MG63 (cell line): ENCODE data around the gene TLE3. TPM values are rescaled to one million over a fixed set of nuclear protein-coding genes. Genes with fewer than 3 reads are reported as not detected.

Source experiments
- DNase-seq: peaks from one replicate; pipeline ENCODE4 v3.0.0-alpha.2; 2020
- H3K27me3 ChIP-seq: fragments of 250-450 bp; sonication (Bioruptor Pico); 2 replicates; pipeline ENCODE4 v1.5.1; 2020; ENCODE audit warnings: mild to moderate bottlenecking, moderate library complexity
- H3K36me3 ChIP-seq: fragments of 250-450 bp; sonication (Bioruptor Pico); 2 replicates; pipeline ENCODE4 v1.5.1; 2020; ENCODE audit warnings: mild to moderate bottlenecking, moderate library complexity
- H3K4me3 ChIP-seq: fragments of 250-450 bp; sonication (Bioruptor Pico); 2 replicates; pipeline ENCODE4 v1.5.1; 2020; ENCODE audit warnings: mild to moderate bottlenecking, moderate library complexity
- H3K9me3 ChIP-seq: fragments of 250-450 bp; sonication (Bioruptor Pico); 2 replicates; pipeline ENCODE4 v1.5.1; 2020; ENCODE audit warnings: mild to moderate bottlenecking, moderate library complexity
- total RNA-seq: library from RNA; depleted of rRNA; stranded (reverse); fragments of >200 nt; shearing (Covaris generic); gene quantifications from 2 replicates; pipeline ENCODE4 v1.2.3, GENCODE V29; 2014; ENCODE audit warnings: low replicate concordance

The TLE3 gene
- total RNA-seq, 1 experiment from 2014 or later = 42.9 TPM

DNA sequence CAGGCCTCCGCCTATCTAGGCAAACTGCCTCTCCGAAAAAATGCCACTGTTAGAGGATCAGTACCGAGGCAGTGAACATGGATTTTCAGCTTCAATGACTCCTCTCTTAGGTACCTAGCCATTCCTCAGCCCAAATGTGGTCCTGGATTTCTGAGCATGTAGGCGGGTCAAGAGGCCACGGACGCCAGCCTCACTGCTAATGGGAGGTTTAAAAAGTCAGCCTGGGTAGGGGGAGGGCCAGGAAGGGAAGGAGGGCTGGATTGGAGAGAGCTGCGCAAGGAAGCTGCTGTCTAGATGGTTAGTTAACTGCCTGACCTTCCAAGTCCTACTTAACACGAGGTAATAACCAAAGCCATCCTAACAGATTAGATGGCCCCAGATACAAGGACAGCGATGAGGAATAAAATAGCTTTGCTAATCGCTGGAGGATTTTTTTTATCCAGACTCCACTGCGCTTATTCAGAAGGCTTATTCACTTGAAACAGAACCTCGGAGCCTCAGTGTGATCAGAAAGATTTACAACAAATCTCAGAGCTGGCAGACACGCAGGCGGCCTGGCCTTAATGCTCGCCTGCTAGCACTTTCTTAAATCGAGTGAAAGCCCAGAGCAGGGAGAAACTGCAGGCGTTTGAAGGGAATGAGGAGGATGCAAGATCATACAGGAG lies 34.3 kb downstream of the TLE3 start:
- no peak overlapping the region for H3K4me3 ChIP-seq
- H3K27me3 ChIP-seq = no peaks in the 10 kb centered on the region
- DNase-seq = no peak
- H3K36me3 ChIP-seq = peaks cover 94% of the 10 kb centered on the region
- no peaks in the 10 kb centered on the region for H3K9me3 ChIP-seq

DNA sequence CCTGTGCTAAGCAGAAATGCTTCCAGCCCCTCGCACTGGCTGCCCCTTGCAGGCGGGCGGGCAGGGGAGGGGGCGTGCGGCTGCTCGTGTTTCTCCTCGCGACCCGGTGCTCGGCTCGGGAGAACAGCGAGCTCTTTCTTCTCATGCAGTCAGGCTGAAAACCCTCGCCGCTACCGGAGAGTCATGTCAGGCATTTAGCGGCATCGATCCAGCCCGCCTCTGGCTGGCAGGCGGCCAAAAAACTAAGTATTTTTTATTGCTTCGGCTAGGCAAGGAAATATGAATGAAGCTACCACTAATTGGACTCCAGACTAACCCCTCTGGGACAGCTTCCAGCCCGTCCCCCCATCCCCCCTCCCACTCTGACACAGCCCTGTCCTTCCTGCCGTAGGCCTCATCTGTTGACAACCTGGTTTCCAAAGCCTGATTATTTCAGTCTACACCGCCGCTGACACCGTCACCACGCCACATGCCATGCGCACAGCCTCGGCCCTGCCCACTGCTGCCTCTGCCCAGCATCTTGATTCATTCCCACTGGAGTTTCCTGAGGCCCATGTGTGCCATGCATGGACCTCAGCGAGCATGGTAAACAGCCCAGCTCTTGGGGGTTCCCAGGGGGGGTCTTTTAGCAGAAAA lies 35.3 kb downstream of the TLE3 start:
- H3K4me3 ChIP-seq = no peak overlapping the region
- peak; percentile 83 for DNase-seq
- H3K9me3 ChIP-seq = no peaks in the 10 kb centered on the region
- H3K36me3 ChIP-seq = peaks cover 94% of the 10 kb centered on the region
- no peaks in the 10 kb centered on the region for H3K27me3 ChIP-seq

DNA sequence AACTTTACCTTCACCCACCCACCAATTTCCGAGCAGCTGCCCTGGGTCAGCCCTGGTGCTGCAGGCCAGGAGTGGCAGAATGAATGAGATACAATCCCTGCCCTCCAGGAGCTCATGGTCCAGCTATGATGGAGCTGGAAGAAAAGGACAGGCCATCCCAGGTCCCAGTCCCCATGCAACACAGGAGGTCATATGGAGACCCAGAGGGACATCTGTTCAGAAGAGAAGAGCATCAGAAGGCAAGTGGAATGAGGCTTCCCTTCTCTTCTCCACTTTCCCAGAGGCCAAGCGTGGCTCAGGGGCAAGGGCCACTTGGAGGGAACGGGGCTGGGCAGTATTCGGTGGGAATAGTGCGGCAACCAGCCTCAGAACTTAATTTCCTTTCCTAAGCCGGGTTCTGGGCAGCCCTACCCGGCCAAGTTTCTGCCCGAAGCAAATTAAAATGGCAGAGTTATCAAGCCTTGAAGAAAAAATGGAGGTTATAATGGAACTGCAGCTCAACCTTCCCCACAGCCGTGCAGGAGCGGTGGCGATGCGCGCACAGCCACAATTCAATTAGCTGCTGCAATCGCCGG lies 35.9 kb downstream of the TLE3 start:
- DNase-seq = no peak
- no peaks in the 10 kb centered on the region for H3K27me3 ChIP-seq
- peaks cover 92% of the 10 kb centered on the region for H3K36me3 ChIP-seq
- no peaks in the 10 kb centered on the region for H3K9me3 ChIP-seq
- H3K4me3 ChIP-seq = no peak overlapping the region

DNA sequence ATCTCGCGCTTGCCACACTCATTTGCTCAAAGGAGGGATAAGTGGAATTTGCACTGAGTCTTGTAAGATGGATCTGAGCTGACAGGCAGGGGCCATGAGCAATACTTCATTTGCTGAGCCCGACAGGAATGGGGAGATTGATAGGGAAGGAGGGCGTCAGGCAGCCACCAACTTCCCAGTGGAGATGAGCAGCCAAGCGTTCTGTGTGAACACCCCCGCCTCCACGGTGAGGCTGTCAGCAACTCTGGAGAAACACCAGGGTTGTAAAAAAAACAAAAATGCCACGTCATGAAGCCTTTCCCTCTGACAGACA lies 36.8 kb downstream of the TLE3 start:
- Histone ChIP-seq H3K27me3 (no peaks in the 10 kb centered on the region), H3K9me3 (no peaks in the 10 kb centered on the region), H3K4me3 (no peak overlapping the region), H3K36me3 (peaks cover 88% of the 10 kb centered on the region)
- DNase-seq = no peak

DNA sequence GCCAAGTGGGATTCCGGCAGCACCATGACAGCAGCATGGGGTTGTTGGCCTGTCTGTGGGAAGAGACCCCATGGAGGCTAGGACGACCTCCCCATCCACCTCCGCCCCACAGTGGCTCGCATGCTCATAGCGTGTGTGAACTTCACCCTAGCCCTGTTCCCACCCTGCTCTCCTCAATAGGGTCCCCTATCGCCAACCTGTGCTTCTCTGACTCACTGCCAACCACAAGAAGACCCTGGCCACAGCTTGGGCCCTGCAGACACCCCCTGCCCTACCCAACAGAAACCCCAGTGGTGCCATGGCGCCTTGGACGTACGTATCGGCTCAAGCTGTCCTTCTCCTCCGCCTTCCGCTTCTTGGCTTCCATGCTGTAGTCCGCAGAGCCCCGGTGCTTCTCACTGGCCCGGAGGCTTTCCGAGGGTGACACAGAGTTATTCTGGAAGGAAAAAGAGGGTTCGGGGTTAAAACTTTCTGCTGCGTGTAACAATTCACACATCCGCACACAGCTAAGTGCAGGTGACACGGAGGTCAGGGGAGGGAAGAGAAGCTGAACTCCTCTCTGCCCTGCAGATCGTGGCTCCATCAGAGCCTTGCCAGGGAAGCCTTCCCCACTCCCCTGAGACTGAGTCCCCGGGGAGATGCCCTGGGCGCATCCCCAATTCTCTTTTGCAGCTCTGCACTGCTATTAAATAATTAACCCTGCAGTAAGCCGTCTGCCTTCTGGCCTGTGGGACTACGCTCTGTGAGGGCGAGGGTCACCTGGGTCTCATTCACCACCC lies 37.3 kb downstream of the TLE3 start:
- DNase-seq = no peak
- H3K4me3 ChIP-seq = no peak overlapping the region
- peaks cover 91% of the 10 kb centered on the region for H3K36me3 ChIP-seq
- no peaks in the 10 kb centered on the region for H3K27me3 ChIP-seq
- H3K9me3 ChIP-seq = no peaks in the 10 kb centered on the region

DNA sequence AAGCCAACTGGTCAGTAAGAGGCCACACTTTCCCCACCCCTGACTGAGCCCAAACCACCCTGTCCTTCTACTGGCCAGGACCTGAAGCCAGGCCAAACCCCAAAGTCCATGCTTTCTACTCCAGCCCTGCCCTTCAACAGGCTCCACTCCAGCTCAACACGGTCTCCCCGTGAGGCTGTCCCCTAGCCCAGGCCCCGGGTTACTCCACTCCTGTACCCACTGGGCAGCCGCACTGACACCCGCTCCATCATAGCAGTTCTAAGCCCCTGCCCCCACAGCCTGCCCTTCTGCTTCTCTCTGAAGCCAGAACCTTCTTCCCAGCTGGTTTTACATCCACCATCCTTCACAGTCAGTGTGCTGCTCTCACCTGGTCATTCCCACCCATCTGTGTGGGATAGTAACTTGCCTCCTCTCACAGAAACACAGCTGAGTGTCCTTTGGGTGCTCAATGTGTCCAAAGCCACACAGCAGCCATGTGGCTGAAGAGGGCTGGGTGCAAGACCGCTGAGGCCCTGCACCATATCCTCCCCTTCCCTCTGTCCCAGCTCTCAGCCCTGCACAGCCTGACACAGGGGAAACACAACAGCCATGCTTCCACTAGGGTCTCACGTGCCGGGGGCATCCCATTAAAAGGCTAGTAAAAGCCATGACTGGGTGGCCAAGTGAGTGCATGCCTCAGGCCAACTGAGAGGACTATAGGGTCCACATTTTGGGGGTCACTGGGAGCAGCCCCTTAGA lies 38.1 kb downstream of the TLE3 start:
- no peaks in the 10 kb centered on the region for H3K9me3 ChIP-seq
- peaks cover 92% of the 10 kb centered on the region for H3K36me3 ChIP-seq
- H3K4me3 ChIP-seq = no peak overlapping the region
- no peak for DNase-seq
- H3K27me3 ChIP-seq = no peaks in the 10 kb centered on the region

DNA sequence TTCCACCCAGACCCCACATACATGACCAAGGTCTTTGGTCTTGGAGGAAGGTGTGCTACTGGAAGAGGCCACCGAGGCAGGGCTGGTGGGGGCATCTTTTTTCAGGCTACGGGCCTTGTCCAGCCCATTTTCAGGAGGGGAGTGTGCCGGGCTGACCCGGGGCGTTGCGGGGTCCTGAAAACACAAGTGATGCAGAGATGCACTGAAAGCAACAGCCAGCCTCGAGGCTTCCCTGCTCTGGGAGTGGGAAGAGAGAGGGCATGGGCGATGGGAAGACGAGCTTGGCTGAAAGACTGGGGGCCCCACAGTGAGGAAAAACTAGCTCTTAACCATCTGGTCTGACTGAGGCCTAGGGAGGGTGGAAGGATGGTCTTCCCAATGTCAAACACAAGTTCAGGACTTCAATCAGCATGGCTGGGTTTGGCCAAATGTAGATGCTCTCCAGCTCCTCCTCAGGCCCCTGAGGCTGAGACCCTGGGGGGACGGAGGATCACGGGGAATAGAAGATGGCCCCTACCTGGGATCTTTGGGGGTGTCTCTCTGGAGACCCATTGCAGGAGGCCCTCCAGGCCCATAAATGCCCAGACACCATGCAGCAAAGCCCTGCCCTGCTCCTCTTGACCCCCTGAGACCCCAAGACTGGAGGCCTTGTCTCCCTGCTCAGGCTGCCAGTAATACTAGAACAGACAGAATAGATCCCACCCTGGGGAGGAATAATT lies 38.9 kb downstream of the TLE3 start:
- Histone ChIP-seq H3K36me3 (peaks cover 93% of the 10 kb centered on the region), H3K4me3 (no peak overlapping the region), H3K27me3 (no peaks in the 10 kb centered on the region), H3K9me3 (no peaks in the 10 kb centered on the region)
- no peak for DNase-seq

DNA sequence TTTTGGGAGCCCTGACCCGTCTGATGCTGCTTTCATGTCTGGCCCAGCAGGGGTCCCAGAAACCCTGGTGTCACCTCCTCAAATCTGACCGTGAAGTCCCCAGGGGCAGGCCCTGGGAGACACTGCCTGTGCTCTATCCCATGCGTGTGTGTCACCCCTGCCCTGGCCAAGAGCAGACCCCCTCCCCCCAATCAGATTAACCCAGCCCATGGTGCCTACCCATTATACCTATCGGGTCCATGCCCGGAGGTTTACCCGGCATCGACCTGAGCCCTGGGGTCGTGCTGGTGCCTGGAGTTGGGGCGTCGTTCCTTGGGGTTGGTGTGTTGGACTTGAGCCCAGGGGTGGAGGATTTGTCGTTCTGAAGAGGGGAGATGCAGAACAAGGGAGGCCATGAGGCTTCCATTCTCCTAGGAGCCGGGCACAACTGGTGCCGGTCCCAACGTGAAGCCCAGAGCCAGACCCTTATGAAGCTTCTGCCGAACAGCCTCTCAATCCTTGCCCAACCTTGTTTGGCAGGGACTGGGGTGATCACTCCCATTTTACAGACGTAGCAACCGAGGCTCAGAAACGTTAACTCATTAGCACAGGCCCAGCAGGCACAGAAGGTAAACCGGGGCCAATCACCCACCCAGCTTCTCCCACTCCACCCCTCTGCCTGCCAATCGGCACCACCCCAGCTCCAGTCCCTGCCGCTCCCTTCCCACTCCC lies 39.6 kb downstream of the TLE3 start:
- H3K9me3 ChIP-seq = no peaks in the 10 kb centered on the region
- DNase-seq = no peak
- H3K27me3 ChIP-seq = no peaks in the 10 kb centered on the region
- no peak overlapping the region for H3K4me3 ChIP-seq
- H3K36me3 ChIP-seq = peaks cover 94% of the 10 kb centered on the region

DNA sequence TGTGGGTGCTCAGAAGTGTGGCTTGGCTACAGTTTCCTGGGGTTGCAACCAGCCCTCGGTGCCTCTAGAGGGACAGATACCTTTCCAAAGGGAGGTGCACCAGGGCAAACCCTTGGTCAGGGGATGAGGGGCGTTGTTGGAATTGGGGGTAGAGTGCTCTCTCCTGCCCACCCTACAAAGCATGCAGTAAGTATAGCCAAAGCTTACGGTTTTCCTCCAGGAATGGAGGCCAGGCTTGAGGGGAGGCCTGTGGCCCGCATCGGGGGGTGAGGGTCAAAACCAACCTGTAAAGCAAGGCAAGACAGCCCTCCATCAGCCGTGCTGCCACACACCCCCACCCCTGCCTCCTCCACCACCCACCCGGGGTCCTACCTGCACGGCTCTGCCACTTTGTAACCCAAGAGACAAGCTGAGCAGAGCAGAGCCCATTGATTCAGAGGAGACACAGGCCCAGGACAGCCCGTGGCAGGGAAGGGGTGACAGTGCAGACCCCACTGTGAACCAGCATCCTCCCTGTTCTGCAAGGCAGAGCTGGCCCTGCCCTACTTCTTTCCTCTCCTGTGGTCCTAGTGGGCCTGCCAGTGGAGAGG lies 41.5 kb downstream of the TLE3 start:
- Histone ChIP-seq H3K9me3 (no peaks in the 10 kb centered on the region), H3K36me3 (peaks cover 88% of the 10 kb centered on the region)
- no peak for DNase-seq

DNA sequence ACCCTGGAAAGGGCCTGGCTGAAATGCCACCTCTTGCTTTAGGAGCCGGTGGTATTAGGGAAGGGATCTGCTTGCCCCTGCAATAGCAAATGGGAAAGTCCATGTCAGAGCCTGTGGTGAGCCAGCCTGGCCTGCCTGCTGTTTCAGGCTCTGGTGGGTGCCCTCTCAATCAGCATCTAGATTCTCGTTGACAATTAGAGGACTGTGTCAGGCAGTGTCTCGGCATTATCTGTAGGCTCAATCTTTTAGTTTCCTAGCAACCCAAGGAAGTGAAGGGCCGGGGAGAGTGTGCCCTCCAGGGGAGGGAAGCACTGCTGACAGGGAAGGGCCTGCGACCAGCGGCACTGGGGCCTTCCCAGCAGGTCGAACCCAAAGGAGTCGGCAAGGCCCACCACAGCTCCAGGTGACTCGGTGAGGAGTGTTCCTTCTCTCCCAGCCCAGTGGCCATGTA lies 42.1 kb downstream of the TLE3 start:
- Histone ChIP-seq H3K9me3 (no peaks in the 10 kb centered on the region), H3K36me3 (peaks cover 88% of the 10 kb centered on the region), H3K4me3 (no peak overlapping the region), H3K27me3 (no peaks in the 10 kb centered on the region)
- DNase-seq = no peak

More for the DNA sequence above, 41.5 kb downstream of the TLE3 start:
- Histone ChIP-seq H3K4me3 (no peak overlapping the region), H3K27me3 (no peaks in the 10 kb centered on the region)

DNA sequence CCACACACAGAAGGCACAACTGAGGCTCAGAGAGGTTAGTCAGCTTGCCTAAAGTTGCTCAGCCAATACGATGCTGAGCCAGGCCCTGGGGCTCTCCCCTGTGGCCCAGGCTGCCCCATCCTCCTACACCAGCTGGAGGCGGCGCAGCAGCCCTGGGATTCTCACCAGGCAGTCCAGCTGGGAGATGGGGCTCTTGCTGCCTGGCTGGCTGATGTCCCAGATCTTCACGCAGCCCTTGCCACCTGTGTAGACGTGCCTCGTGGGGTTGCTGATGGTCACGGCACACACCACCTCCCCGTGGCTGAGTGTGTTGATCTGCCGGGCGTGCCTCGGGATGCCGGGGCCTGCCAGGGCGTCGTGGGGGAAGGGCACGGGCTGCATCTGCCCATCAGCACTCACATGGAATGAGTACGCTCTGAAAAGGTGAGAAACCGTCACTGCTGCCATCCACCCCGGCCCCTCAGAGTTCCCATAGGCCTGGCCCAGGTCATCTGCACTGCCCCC lies 42.8 kb downstream of the TLE3 start:
- Histone ChIP-seq H3K9me3 (no peaks in the 10 kb centered on the region), H3K36me3 (peaks cover 88% of the 10 kb centered on the region)
- DNase-seq = no peak

DNA sequence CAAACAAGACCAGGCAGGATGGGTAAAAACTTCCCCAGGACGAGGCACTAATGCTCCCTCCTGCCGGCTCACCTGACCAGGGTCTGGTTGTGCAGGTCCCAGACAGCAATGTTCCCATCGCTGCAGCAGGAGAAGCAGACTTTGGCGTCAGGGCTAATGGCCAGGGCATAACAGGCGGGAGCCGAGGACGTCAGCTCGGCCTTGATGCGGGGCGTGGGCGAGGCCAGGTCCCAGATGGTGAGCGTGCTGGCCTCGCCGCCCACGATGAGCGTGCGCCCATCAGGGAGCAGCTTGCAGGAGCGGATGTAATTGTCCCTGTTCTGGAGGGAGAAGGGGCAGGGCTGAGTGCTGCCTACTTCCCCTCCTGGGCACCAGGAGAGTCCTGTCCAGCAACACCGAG lies 43.4 kb downstream of the TLE3 start:
- H3K36me3 ChIP-seq = peaks cover 88% of the 10 kb centered on the region
- H3K9me3 ChIP-seq = no peaks in the 10 kb centered on the region
- no peak for DNase-seq
- H3K27me3 ChIP-seq = no peaks in the 10 kb centered on the region
- H3K4me3 ChIP-seq = no peak overlapping the region

More for the DNA sequence above, 42.8 kb downstream of the TLE3 start:
- Histone ChIP-seq H3K27me3 (no peaks in the 10 kb centered on the region), H3K4me3 (no peak overlapping the region)

DNA sequence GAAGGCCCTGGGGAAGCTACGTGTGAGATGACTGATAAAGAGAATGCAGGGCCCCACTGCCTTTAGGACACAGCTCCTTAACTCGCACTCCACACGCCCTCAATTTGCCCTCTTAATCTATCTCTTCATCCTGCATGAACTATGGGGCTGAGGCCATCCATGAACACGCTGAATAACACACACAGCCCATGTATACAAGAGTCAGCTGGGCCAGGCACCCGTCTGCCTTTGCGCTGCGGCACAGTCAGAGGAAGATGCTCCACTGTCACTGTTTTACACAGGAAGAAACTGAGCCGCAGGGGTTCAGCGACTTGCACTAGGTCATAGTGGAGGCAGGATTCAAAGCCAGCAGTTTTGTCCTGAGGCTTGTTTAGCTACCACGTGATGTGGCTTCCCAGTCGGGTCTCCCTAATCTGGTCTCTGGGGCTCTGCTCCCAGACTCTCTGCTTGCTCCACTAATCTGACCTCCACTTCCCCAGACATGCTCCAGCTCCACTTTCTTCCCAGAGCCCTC lies 43.9 kb downstream of the TLE3 start:
- H3K9me3 ChIP-seq = no peaks in the 10 kb centered on the region
- no peaks in the 10 kb centered on the region for H3K27me3 ChIP-seq
- H3K4me3 ChIP-seq = no peak overlapping the region
- H3K36me3 ChIP-seq = peaks cover 86% of the 10 kb centered on the region
- DNase-seq = no peak

DNA sequence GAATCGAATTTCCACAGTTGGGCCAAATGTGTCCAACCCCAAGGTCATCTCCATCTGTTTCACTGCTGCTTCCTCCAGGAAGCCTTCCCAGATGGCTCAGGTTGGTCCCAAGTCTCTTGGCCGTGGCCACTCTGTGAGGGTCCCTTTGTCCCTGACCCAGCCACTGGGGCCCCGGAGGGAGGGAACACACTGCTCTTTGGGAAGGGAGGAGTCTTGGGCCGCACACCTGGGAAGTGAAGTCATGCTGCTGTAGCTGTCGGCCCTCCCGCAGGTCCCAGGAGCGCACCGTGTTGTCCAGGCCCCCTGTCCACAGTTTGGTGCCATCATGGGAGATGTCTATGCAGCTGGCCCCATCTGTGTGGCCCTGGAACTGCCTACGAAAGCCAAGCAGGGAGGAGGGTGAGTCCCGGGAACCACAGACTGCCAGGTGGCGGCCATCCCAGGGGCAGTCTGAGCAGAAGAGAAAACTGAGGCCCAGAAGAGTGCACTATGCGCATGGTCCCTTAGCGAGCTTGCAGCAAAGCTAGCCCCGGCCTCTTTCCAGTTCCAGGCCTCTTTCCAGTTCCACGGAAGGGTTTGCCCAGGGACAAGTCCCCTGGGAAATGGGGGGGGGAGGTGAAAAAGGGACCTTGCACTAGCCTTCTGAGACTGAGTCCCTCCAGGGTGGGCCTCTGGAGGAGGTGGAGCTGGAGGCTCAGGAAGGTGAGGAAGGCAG lies 44.6 kb downstream of the TLE3 start:
- no peak overlapping the region for H3K4me3 ChIP-seq
- no peaks in the 10 kb centered on the region for H3K27me3 ChIP-seq
- H3K36me3 ChIP-seq = peaks cover 83% of the 10 kb centered on the region
- no peaks in the 10 kb centered on the region for H3K9me3 ChIP-seq
- no peak for DNase-seq
